Stimulated activated effector memory CD8-positive, alpha-beta T cell treated with anti-CD3 and anti-CD28 coated beads, Interleukin-12 subunit alpha, Interleukin-12 subunit beta, amount 100 ng/mL, for 72 hours (primary cell): Measurements from ENCODE around the gene EVX2.
A peak's percentile ranks its signal among the peaks of the same experiment; 100 is the strongest.

Experiments used
- ATAC-seq: fragments of 150-1000 bp; cut with Tn5 transposase; 2 replicates; pipeline ENCODE4 v1.10.0; 2021
- DNase-seq, 2 donors: peaks; one replicate each; pipeline ENCODE4 v3.0.0; 2021 to 2022; ENCODE audit warnings: low spot score in 2 of 2
- H3K27ac Mint-ChIP-seq: one replicate; pipeline ENCODE4 v1.8.0; 2022; ENCODE audit warnings: mild to moderate bottlenecking, mixed read lengths
- H3K36me3 Mint-ChIP-seq: one replicate; pipeline ENCODE4 v1.8.0; 2022; ENCODE audit warnings: mild to moderate bottlenecking, mixed read lengths
- H3K4me1 Mint-ChIP-seq: one replicate; pipeline ENCODE4 v1.8.0; 2022; ENCODE audit warnings: mixed read lengths
- H3K4me3 Mint-ChIP-seq: one replicate; pipeline ENCODE4 v1.8.0; 2022; ENCODE audit warnings: mild to moderate bottlenecking, mixed read lengths
- H3K9me3 Mint-ChIP-seq: one replicate; pipeline ENCODE4 v1.8.0; 2022; ENCODE audit warnings: mixed read lengths

EVX2 gene

GRCh38 chr2:176085861-176086771 lies 2.4 kb upstream of the EVX2 start:
- no peak overlapping the region for H3K4me3 Mint-ChIP-seq
- peaks cover 41% of the 10 kb centered on the region for H3K36me3 Mint-ChIP-seq
- H3K9me3 Mint-ChIP-seq = no peaks in the 10 kb centered on the region
- ATAC-seq (no peak), DNase-seq (no peak)
- H3K27ac Mint-ChIP-seq = no peak overlapping the region
- H3K4me1 Mint-ChIP-seq = peaks cover 6% of the 10 kb centered on the region

GRCh38 chr2:176085120-176085788 lies 1.5 kb upstream of the EVX2 start:
- peaks cover 6% of the 10 kb centered on the region for H3K4me1 Mint-ChIP-seq
- H3K36me3 Mint-ChIP-seq = peaks cover 46% of the 10 kb centered on the region
- ATAC-seq (no peak), DNase-seq (no peak)
- H3K4me3 Mint-ChIP-seq = no peak overlapping the region
- no peak overlapping the region for H3K27ac Mint-ChIP-seq
- H3K9me3 Mint-ChIP-seq = no peaks in the 10 kb centered on the region

GRCh38 chr2:176084611-176085119 lies 903 bp upstream of the EVX2 start:
- no peak overlapping the region for H3K27ac Mint-ChIP-seq
- peaks cover 48% of the 10 kb centered on the region for H3K36me3 Mint-ChIP-seq
- H3K4me3 Mint-ChIP-seq = no peak overlapping the region
- ATAC-seq = no peak
- DNase-seq = no peak
- H3K4me1 Mint-ChIP-seq = peaks cover 7% of the 10 kb centered on the region
- no peaks in the 10 kb centered on the region for H3K9me3 Mint-ChIP-seq

GRCh38 chr2:176082824-176083751 lies 674 bp downstream of the EVX2 start:
- Mint-ChIP-seq H3K27ac (peak overlapping the region; percentile 63), H3K9me3 (no peaks in the 10 kb centered on the region), H3K4me3 (no peak overlapping the region), H3K36me3 (peaks cover 60% of the 10 kb centered on the region), H3K4me1 (peaks cover 10% of the 10 kb centered on the region)
- ATAC-seq = no peak
- DNase-seq = peak in 1 of 2 donors; percentile 48

GRCh38 chr2:176082525-176082823 lies 1.3 kb downstream of the EVX2 start:
- Mint-ChIP-seq H3K27ac (peak overlapping the region; percentile 63), H3K36me3 (peaks cover 60% of the 10 kb centered on the region), H3K4me1 (peaks cover 9% of the 10 kb centered on the region), H3K4me3 (no peak overlapping the region), H3K9me3 (no peaks in the 10 kb centered on the region)
- DNase-seq (peak in 1 of 2 donors; percentile 47), ATAC-seq (no peak)

GRCh38 chr2:176081837-176082524 lies 1.8 kb downstream of the EVX2 start:
- Mint-ChIP-seq H3K27ac (peak overlapping the region; percentile 63), H3K4me3 (no peak overlapping the region), H3K4me1 (peaks cover 9% of the 10 kb centered on the region), H3K36me3 (peaks cover 60% of the 10 kb centered on the region), H3K9me3 (no peaks in the 10 kb centered on the region)
- no peak for ATAC-seq
- DNase-seq = peak in 1 of 2 donors; percentile 51

- Mint-ChIP-seq H3K9me3 (no peaks in the 10 kb centered on the region), H3K4me3 (no peak overlapping the region), H3K4me1 (peaks cover 9% of the 10 kb centered on the region), H3K36me3 (peaks cover 58% of the 10 kb centered on the region), H3K27ac (peak overlapping the region; percentile 32)
- DNase-seq = peak in 1 of 2 donors; percentile 44
- ATAC-seq = no peak
These were observed 2.4 kb downstream of the EVX2 start for GRCh38 chr2:176081376-176081836.

GRCh38 chr2:176080540-176081375 lies 3.0 kb downstream of the EVX2 start:
- peaks cover 55% of the 10 kb centered on the region for H3K36me3 Mint-ChIP-seq
- H3K4me3 Mint-ChIP-seq = no peak overlapping the region
- DNase-seq (peak in 1 of 2 donors; percentile 51), ATAC-seq (no peak)
- peaks cover 9% of the 10 kb centered on the region for H3K4me1 Mint-ChIP-seq
- peaks cover 1% of the 10 kb centered on the region for H3K9me3 Mint-ChIP-seq
- peak overlapping the region; percentile 32 for H3K27ac Mint-ChIP-seq

GRCh38 chr2:176079831-176080539 lies 3.8 kb downstream of the EVX2 start:
- DNase-seq (peak in 1 of 2 donors; percentile 56), ATAC-seq (no peak)
- H3K9me3 Mint-ChIP-seq = peaks cover 4% of the 10 kb centered on the region
- H3K27ac Mint-ChIP-seq = peak overlapping the region; percentile 82
- H3K36me3 Mint-ChIP-seq = peaks cover 55% of the 10 kb centered on the region
- peaks cover 9% of the 10 kb centered on the region for H3K4me1 Mint-ChIP-seq
- H3K4me3 Mint-ChIP-seq = peak overlapping the region; percentile 44

- H3K4me3 Mint-ChIP-seq = peak overlapping the region; percentile 44
- peak overlapping the region; percentile 82 for H3K27ac Mint-ChIP-seq
- H3K4me1 Mint-ChIP-seq = peaks cover 9% of the 10 kb centered on the region
- peaks cover 4% of the 10 kb centered on the region for H3K9me3 Mint-ChIP-seq
- H3K36me3 Mint-ChIP-seq = peaks cover 49% of the 10 kb centered on the region
- ATAC-seq (no peak), DNase-seq (no peak)
These were observed 4.4 kb downstream of the EVX2 start for GRCh38 chr2:176079285-176079830.

- Mint-ChIP-seq H3K9me3 (peaks cover 4% of the 10 kb centered on the region), H3K27ac (peak overlapping the region; percentile 82), H3K36me3 (peaks cover 42% of the 10 kb centered on the region), H3K4me1 (peaks cover 9% of the 10 kb centered on the region), H3K4me3 (peak overlapping the region; percentile 44)
- DNase-seq (no peak), ATAC-seq (no peak)
These were observed 5.0 kb downstream of the EVX2 start for GRCh38 chr2:176078541-176079284.

GRCh38 chr2:176076796-176077195 lies 7.0 kb downstream of the EVX2 start:
- ATAC-seq = no peak
- Mint-ChIP-seq H3K4me1 (peaks cover 9% of the 10 kb centered on the region), H3K4me3 (no peak overlapping the region), H3K36me3 (peaks cover 26% of the 10 kb centered on the region), H3K9me3 (peaks cover 4% of the 10 kb centered on the region), H3K27ac (no peak overlapping the region)
- DNase-seq = no peak
